ENCODE results near the gene ZBTB16. TPM values are rescaled to one million over a fixed set of nuclear protein-coding genes. Genes with fewer than 3 reads are reported as not detected.
A peak's percentile ranks its signal among the peaks of the same experiment; 100 is the strongest.

The ZBTB16 gene
- total and polyA plus RNA-seq, 11 donors: 15.3 to 130 (median 62.8) TPM

DNA sequence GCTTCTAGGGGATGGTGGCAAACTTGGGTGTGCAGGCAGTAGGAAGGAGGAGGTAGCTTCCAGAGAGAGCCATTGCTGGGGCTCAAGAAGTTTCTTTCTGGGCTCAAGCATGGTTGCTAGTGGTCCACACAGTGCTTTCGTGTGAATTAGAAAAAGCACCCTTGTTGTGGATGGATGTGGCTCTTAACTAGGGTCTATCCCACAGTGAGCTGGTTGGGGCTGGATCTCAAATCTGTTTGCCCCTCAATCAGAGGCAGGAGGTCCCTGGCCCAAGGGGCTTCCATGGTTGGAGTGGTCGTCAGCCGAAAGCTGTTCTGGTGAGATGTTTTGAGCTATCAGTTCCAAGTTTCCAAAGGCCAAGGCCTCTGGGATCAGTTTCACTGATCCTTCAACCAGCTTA lies 35.0 kb downstream of the ZBTB16 start:
- no peaks in the 10 kb centered on the region for H3K9me3 ChIP-seq
- H3K36me3 ChIP-seq: peaks cover 0 to 15% (median 0%) of the 10 kb centered on the region in 9 donors
- WGBS, 4 donors: 96 to 97% (median 97%) methylated on average over 3 of the region's 3 CpGs
- H3K27ac ChIP-seq: peak overlapping the region in 2 of 12 donors; percentile 19 to 76
- H3K27me3 ChIP-seq: no peaks in the 10 kb centered on the region
- TF ChIP-seq, protein P1, sequence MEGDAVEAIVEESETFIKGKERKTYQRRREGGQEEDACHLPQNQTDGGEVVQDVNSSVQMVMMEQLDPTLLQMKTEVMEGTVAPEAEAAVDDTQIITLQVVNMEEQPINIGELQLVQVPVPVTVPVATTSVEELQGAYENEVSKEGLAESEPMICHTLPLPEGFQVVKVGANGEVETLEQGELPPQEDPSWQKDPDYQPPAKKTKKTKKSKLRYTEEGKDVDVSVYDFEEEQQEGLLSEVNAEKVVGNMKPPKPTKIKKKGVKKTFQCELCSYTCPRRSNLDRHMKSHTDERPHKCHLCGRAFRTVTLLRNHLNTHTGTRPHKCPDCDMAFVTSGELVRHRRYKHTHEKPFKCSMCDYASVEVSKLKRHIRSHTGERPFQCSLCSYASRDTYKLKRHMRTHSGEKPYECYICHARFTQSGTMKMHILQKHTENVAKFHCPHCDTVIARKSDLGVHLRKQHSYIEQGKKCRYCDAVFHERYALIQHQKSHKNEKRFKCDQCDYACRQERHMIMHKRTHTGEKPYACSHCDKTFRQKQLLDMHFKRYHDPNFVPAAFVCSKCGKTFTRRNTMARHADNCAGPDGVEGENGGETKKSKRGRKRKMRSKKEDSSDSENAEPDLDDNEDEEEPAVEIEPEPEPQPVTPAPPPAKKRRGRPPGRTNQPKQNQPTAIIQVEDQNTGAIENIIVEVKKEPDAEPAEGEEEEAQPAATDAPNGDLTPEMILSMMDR (IDR thresholded peaks at IDR 0.05): no peak
- no peak for TF ChIP-seq POLR2A (IDR thresholded peaks at IDR 0.05)
- H3K4me1 ChIP-seq: peaks cover 19 to 100% (median 74%) of the 10 kb centered on the region in 12 donors
- H3K4me3 ChIP-seq: no peak overlapping the region
- ATAC-seq: no peak
- intact Hi-C loops (cut with DNase I): loop anchor here in 1 of 10 donors (5.0 kb wide), 1 partner anchor 62 kb away; no protein-coding TSS in a partner anchor
- DNase-seq: no peak

GRCh38 chr11:114095899-114096298 lies 36.4 kb downstream of the ZBTB16 start:
- intact Hi-C loops (cut with DNase I): no loop called here
- ATAC-seq (no peak), DNase-seq (no peak)
- Histone ChIP-seq H3K36me3 (peaks cover 0 to 7% (median 0%) of the 10 kb centered on the region in 9 donors), H3K9me3 (no peaks in the 10 kb centered on the region), H3K4me3 (no peak overlapping the region), H3K27me3 (no peaks in the 10 kb centered on the region), H3K4me1 (peaks cover 12 to 100% (median 68%) of the 10 kb centered on the region in 12 donors), H3K27ac (peak overlapping the region in 2 of 12 donors; percentile 1 to 5)
- WGBS, 4 donors: 27 to 44% (median 32%) methylated on average over 3 of the region's 3 CpGs
- no peak for TF ChIP-seq POLR2A (IDR thresholded peaks at IDR 0.05)
- TF ChIP-seq, protein P1 (IDR thresholded peaks at IDR 0.05): no peak

DNA sequence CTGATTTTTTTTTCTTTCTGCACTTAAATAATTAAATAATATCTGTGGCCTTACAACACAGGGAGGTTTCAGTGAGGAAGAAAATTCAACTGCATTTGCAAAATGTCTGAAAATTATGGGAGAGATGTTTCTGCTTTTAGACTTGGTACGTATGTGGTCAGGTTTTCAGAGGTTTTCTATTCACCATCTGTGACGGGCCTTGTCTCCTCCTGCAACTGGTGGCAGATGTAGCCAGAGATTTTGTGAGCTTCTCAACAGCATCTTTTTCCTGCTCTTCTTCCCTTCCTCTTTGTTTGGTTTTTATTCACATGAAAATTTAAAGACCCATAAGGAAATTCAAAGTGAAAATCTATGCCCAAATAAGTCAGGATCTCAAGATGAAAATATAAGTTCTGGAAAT lies 38.3 kb downstream of the ZBTB16 start:
- no peaks in the 10 kb centered on the region for H3K27me3 ChIP-seq
- H3K27ac ChIP-seq: no peak overlapping the region
- no peak for ATAC-seq
- peaks cover 0 to 7% (median 0%) of the 10 kb centered on the region in 9 donors for H3K36me3 ChIP-seq
- H3K4me1 ChIP-seq: peaks cover 10 to 100% (median 63%) of the 10 kb centered on the region in 12 donors
- H3K9me3 ChIP-seq: no peaks in the 10 kb centered on the region
- no peak overlapping the region for H3K4me3 ChIP-seq
- TF ChIP-seq, protein P1 (IDR thresholded peaks at IDR 0.05): no peak
- no peak for TF ChIP-seq POLR2A (IDR thresholded peaks at IDR 0.05)
- no peak for DNase-seq
- intact Hi-C loops (cut with DNase I): no loop called here
- 66 to 86% (median 80%) methylated on average over 2 of the region's 2 CpGs for WGBS, 4 donors

GRCh38 chr11:114098927-114099326 lies 39.4 kb downstream of the ZBTB16 start:
- 73 to 88% (median 81%) methylated on average over 3 of the region's 3 CpGs for WGBS, 4 donors
- no peak for TF ChIP-seq POLR2A (IDR thresholded peaks at IDR 0.05)
- TF ChIP-seq, protein P1 (IDR thresholded peaks at IDR 0.05): no peak
- DNase-seq (no peak), ATAC-seq (no peak)
- no peak overlapping the region for H3K4me3 ChIP-seq
- no peaks in the 10 kb centered on the region for H3K36me3 ChIP-seq
- no peaks in the 10 kb centered on the region for H3K27me3 ChIP-seq
- H3K4me1 ChIP-seq: peaks cover 10 to 100% (median 58%) of the 10 kb centered on the region in 12 donors
- no peaks in the 10 kb centered on the region for H3K9me3 ChIP-seq
- intact Hi-C loops (cut with DNase I): no loop called here
- H3K27ac ChIP-seq: no peak overlapping the region

Data from heart left ventricle (tissue), 16 donors.